Measurements from ENCODE around the gene TACC2. TPM values are rescaled to one million over a fixed set of nuclear protein-coding genes. Genes with fewer than 3 reads are reported as not detected.

TACC2 gene
- total RNA-seq, 4 donors from 2014 or later: 63.1 to 102 (median 74.9) TPM

- 81 to 84% methylated on average over 4 to 8 of the region's 8 CpGs for WGBS, 2 donors (ENCODE audit: low coverage in 1 of 2)
- no peak for ATAC-seq
These were observed 141.6 kb downstream of the TACC2 start for GRCh38 chr10:122130474-122131110.

GRCh38 chr10:122132331-122132755 lies 143.4 kb downstream of the TACC2 start:
- ATAC-seq: no peak
- no peak overlapping the region for H3K4me3 ChIP-seq

More at GRCh38 chr10:122130474-122131110, 141.6 kb downstream of the TACC2 start:
- TF ChIP-seq POLR2AphosphoS5 (IDR thresholded peaks at IDR 0.05) (no peak), CTCF (IDR thresholded peaks at IDR 0.05) (no peak), EP300 (IDR thresholded peaks at IDR 0.05) (no peak), POLR2A (IDR thresholded peaks at IDR 0.05) (no peak)
- Histone ChIP-seq H3K4me1 (peaks cover 3 to 94% (median 27%) of the 10 kb centered on the region in 3 donors), H3K36me3 (peaks cover 0 to 27% of the 10 kb centered on the region in 2 donors), H3K9me3 (no peaks in the 10 kb centered on the region), H3K27ac (peak overlapping the region in 3 of 4 donors; percentile 85 to 94 (median 89)), H3K27me3 (no peaks in the 10 kb centered on the region), H3K4me3 (no peak overlapping the region)

GRCh38 chr10:122132882-122133565 lies 144.1 kb downstream of the TACC2 start:
- Histone ChIP-seq H3K27ac (peak overlapping the region in 3 of 4 donors; percentile 9 to 85 (median 71)), H3K4me3 (no peak overlapping the region), H3K36me3 (peaks cover 0 to 44% of the 10 kb centered on the region in 2 donors), H3K9me3 (no peaks in the 10 kb centered on the region), H3K4me1 (peaks cover 0 to 85% (median 14%) of the 10 kb centered on the region in 3 donors), H3K27me3 (no peaks in the 10 kb centered on the region)
- WGBS, 2 donors (ENCODE audit: low coverage in 1 of 2): 37 to 53% methylated on average over 6 to 12 of the region's 12 CpGs
- no peak for ATAC-seq
- peak; percentile 55 for TF ChIP-seq POLR2AphosphoS5 (IDR thresholded peaks at IDR 0.05)
- TF ChIP-seq CTCF (IDR thresholded peaks at IDR 0.05): no peak

More at GRCh38 chr10:122132331-122132755, 143.4 kb downstream of the TACC2 start:
- Histone ChIP-seq H3K36me3 (peaks cover 0 to 39% of the 10 kb centered on the region in 2 donors), H3K27me3 (no peaks in the 10 kb centered on the region), H3K4me1 (peaks cover 0 to 85% (median 21%) of the 10 kb centered on the region in 3 donors), H3K9me3 (no peaks in the 10 kb centered on the region), H3K27ac (peak overlapping the region in 3 of 4 donors; percentile 9 to 85 (median 71))
- TF ChIP-seq POLR2AphosphoS5 (IDR thresholded peaks at IDR 0.05): no peak
- no peak for TF ChIP-seq POLR2A (IDR thresholded peaks at IDR 0.05)
- TF ChIP-seq CTCF (IDR thresholded peaks at IDR 0.05): no peak
- TF ChIP-seq EP300 (IDR thresholded peaks at IDR 0.05): no peak
- 20 to 80% methylated on average over 1 to 5 of the region's 15 CpGs for WGBS, 2 donors (ENCODE audit: low coverage in 1 of 2)

- TF ChIP-seq POLR2AphosphoS5 (IDR thresholded peaks at IDR 0.05): no peak
- no peak for TF ChIP-seq EP300 (IDR thresholded peaks at IDR 0.05)
- TF ChIP-seq POLR2A (IDR thresholded peaks at IDR 0.05): no peak
- Histone ChIP-seq H3K4me1 (peaks cover 4 to 85% (median 27%) of the 10 kb centered on the region in 3 donors), H3K9me3 (no peaks in the 10 kb centered on the region), H3K36me3 (peaks cover 0 to 44% of the 10 kb centered on the region in 2 donors), H3K27me3 (no peaks in the 10 kb centered on the region), H3K4me3 (no peak overlapping the region), H3K27ac (peak overlapping the region in 3 of 4 donors; percentile 17 to 46 (median 18))
- 68 to 84% methylated on average over 10 of the region's 13 CpGs for WGBS, 2 donors (ENCODE audit: low coverage in 1 of 2)
- no peak for ATAC-seq
These were observed 146.5 kb downstream of the TACC2 start for GRCh38 chr10:122135251-122136025.

Data from gastroesophageal sphincter (tissue), 4 donors.